ENCODE data around the gene LPCAT1. TPM values are rescaled to one million over a fixed set of nuclear protein-coding genes. Genes with fewer than 3 reads are reported as not detected.

The LPCAT1 gene
- total and polyA plus RNA-seq, 2 of the 4 experiments (the other 2 are of a cell fraction) = 17.7 to 33.6 TPM

DNA sequence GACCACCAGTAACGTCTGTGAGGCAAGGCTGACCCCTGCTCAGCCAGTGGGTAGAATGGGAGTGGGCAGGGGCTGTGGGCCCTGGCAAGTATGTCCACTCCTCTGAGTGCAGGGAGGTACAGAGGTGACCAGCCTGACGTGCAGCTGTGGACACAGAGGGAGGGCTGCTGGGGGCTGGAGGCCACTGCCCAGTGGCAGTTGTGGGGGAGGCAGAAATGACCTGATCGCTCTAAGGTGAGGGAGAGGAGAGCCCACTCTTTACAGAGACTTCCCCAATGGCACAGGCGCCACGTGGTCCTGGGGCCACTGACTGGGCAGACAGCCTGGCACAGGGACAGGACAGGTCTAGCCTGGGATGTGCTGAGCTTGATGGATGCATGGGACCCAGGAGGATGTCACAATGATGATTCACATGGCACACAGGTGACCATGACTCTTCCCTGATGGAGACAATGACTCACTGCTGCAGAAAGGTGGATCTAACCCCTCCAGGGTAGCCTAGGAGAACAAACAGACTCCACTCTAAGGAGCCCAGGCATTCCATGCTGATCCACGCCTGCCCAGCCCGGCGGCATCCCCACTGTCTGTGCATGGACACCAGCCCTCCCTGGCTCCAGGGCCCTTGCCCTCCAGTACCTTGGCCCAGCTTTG lies 7.7 kb downstream of the LPCAT1 start:
- Histone ChIP-seq H3K9me1 (ENCODE audit: insufficient read depth, low read length) (peaks cover 32% of the 10 kb centered on the region), H3K9me3 (ENCODE audit: control insufficient read depth, insufficient read depth, low read length) (no peaks in the 10 kb centered on the region), H2BK5ac (ENCODE audit: low read depth, low read length, poor library complexity, severe bottlenecking) (peak overlapping the region; percentile 62), H3K4me2 (ENCODE audit: low read depth, low read length) (no peak overlapping the region), H4K8ac (ENCODE audit: low read depth in 2 of 2, low read length in 2 of 2) (peak overlapping the region; percentile 48 to 49), H4K5ac (ENCODE audit: low read depth, low read length) (peak overlapping the region; percentile 46), H2AK5ac (ENCODE audit: low read depth, low read length) (peak overlapping the region; percentile 89), H3K27me3 (ENCODE audit: control insufficient read depth, insufficient read depth, low read length) (no peaks in the 10 kb centered on the region), H3K9ac (ENCODE audit: low read depth, low read length) (no peak overlapping the region; the same call in 1 of the 2 replicates), H3K56ac (ENCODE audit: extremely low read depth, insufficient read depth, low read length) (no peak overlapping the region), H2BK20ac (ENCODE audit: low read depth, low read length) (peak overlapping the region; percentile 42), H3K79me1 (ENCODE audit: low read depth in 1 of 2, low read length in 2 of 2) (peaks cover 31 to 83% of the 10 kb centered on the region in 2 experiments), H2AFZ (replicated peaks; ENCODE audit: low read length, poor library complexity) (peak overlapping the region; percentile 36), H2AK9ac (replicated peaks; ENCODE audit: low read depth, low read length, poor library complexity) (peak overlapping the region; percentile 84), H3K14ac (replicated peaks; ENCODE audit: low read depth, low read length) (peak overlapping the region; percentile 43), H3K23ac (ENCODE audit: low read depth, low read length) (no peak overlapping the region; the same call in 1 of the 2 replicates), H3K4ac (ENCODE audit: low read depth, low read length) (peak overlapping the region; percentile 87), H3K36me3 (ENCODE audit: control insufficient read depth, insufficient read depth, low read length) (peaks cover 47% of the 10 kb centered on the region), H4K20me1 (ENCODE audit: insufficient read depth, low read length) (peaks cover 82% of the 10 kb centered on the region), H3K4me1 (ENCODE audit: control insufficient read depth, insufficient read depth, low read length) (peaks cover 33% of the 10 kb centered on the region), H3K27ac (ENCODE audit: insufficient read depth, low read length) (peak overlapping the region; percentile 95), H2BK120ac (ENCODE audit: low read depth, low read length) (peak overlapping the region; percentile 74), H3K4me3 (ENCODE audit: insufficient read depth, low read depth, low read length) (no peak overlapping the region), H3K18ac (ENCODE audit: low read depth, low read length) (peak overlapping the region; percentile 10; the same call in 1 of the 2 replicates), H4K91ac (ENCODE audit: insufficient read depth, low read depth, low read length) (peak overlapping the region; percentile 76), H2BK15ac (ENCODE audit: low read depth, low read length) (peak overlapping the region; percentile 41; the same call in 2 of the 3 replicates)
- dilution Hi-C loops (cut with HindIII; ENCODE audit: low sequenced_read_pairs, unreplicated experiment) = no loop called here
- intact Hi-C loops (cut with micrococcal nuclease) = no loop called here
- TF ChIP-seq POLR2A (IDR thresholded peaks at IDR 0.05; ENCODE audit: low read depth, low read length) (peak; percentile 7; the same call in 1 of the 2 replicates), NFE2L2 (IDR thresholded peaks at IDR 0.05; ENCODE audit: low read depth, low read length) (no peak), FOS (IDR thresholded peaks at IDR 0.05; ENCODE audit: low read depth, low read length) (peak; percentile 83), CEBPB (IDR thresholded peaks at IDR 0.05; ENCODE audit: low read depth, low read length) (peak; percentile 76), MAZ (IDR thresholded peaks at IDR 0.05; ENCODE audit: borderline replicate concordance, low read depth, low read length) (no peak), BHLHE40 (IDR thresholded peaks at IDR 0.05; ENCODE audit: low read depth, low read length) (0 out of 2 replicates have a peak, but pooled peaks have one; percentile 13)
- in situ Hi-C loops (cut with MboI; ENCODE audit: low sequenced_read_pairs) = no loop called here
- no CpG with 5 or more reads among the region's 8 CpGs for WGBS, 2 experiments (ENCODE audit: extremely low coverage in 2 of 2, insufficient read length in 1 of 2)
- CTCF ChIA-PET = interaction anchor here (0.6 kb wide), 3 partner anchors 14 to 34 kb away, joined by 3 to 6 read pairs (median 3); no protein-coding TSS in a partner anchor
- 0 out of 2 replicates have a peak, but pooled peaks have one; percentile 3 for ATAC-seq (ENCODE audit: low read depth)
- POLR2A ChIA-PET (ENCODE audit: unreplicated experiment) = no interaction called here
- no TSS peak for BruUV-seq (replicated peaks)
- DNase-seq = peak; percentile 55

All from IMR-90 (cell line).